ENCODE results near the gene TIGD6. TPM values are rescaled to one million over a fixed set of nuclear protein-coding genes. Genes with fewer than 3 reads are reported as not detected.

TIGD6 gene
- total and polyA plus RNA-seq, 2 experiments from 2014 or later: 3.5 to 11.4 TPM

- Histone ChIP-seq H3K9me3 (ENCODE audit: low read depth) (no peaks in the 10 kb centered on the region), H3K4me1 (ENCODE audit: low read depth) (peaks cover 38% of the 10 kb centered on the region), H3K27ac (peak overlapping the region; percentile 86), H3K4me3 (no peak overlapping the region), H3K36me3 (peaks cover 42% of the 10 kb centered on the region), H3K27me3 (no peaks in the 10 kb centered on the region)
- no peak for TF ChIP-seq CTCF (IDR thresholded peaks at IDR 0.05; ENCODE audit: low read depth, low read length)
- DNase-seq (ENCODE audit: low read depth in 1 of 2, low spot score in 1 of 2): no peak
These were observed 22.7 kb upstream of the TIGD6 start for GRCh38 chr5:150023136-150023535.

GRCh38 chr5:150022681-150023080 is 22.2 kb upstream of the TIGD6 start:
- DNase-seq (ENCODE audit: low read depth in 1 of 2, low spot score in 1 of 2): peak in 1 of 2 donors; percentile 81
- Histone ChIP-seq H3K4me1 (ENCODE audit: low read depth) (peaks cover 38% of the 10 kb centered on the region), H3K27me3 (no peaks in the 10 kb centered on the region), H3K27ac (peak overlapping the region; percentile 92), H3K9me3 (ENCODE audit: low read depth) (no peaks in the 10 kb centered on the region), H3K36me3 (peaks cover 39% of the 10 kb centered on the region), H3K4me3 (no peak overlapping the region)
- TF ChIP-seq CTCF (IDR thresholded peaks at IDR 0.05; ENCODE audit: low read depth, low read length): no peak

GRCh38 chr5:150022158-150022531 is 21.7 kb upstream of the TIGD6 start:
- peak overlapping the region; percentile 92 for H3K27ac ChIP-seq
- H3K36me3 ChIP-seq: peaks cover 34% of the 10 kb centered on the region
- H3K9me3 ChIP-seq (ENCODE audit: low read depth): no peaks in the 10 kb centered on the region
- H3K4me3 ChIP-seq: no peak overlapping the region
- peaks cover 38% of the 10 kb centered on the region for H3K4me1 ChIP-seq (ENCODE audit: low read depth)
- no peaks in the 10 kb centered on the region for H3K27me3 ChIP-seq
- no peak for TF ChIP-seq CTCF (IDR thresholded peaks at IDR 0.05; ENCODE audit: low read depth, low read length)
- peak in 1 of 2 donors; percentile 94 for DNase-seq (ENCODE audit: low read depth in 1 of 2, low spot score in 1 of 2)

- peaks cover 38% of the 10 kb centered on the region for H3K4me1 ChIP-seq (ENCODE audit: low read depth)
- TF ChIP-seq CTCF (IDR thresholded peaks at IDR 0.05; ENCODE audit: low read depth, low read length): no peak
- DNase-seq (ENCODE audit: low read depth in 1 of 2, low spot score in 1 of 2): peak in 1 of 2 donors; percentile 67
- no peaks in the 10 kb centered on the region for H3K27me3 ChIP-seq
- H3K9me3 ChIP-seq (ENCODE audit: low read depth): no peaks in the 10 kb centered on the region
- H3K36me3 ChIP-seq: peaks cover 29% of the 10 kb centered on the region
- no peak overlapping the region for H3K4me3 ChIP-seq
- peak overlapping the region; percentile 92 for H3K27ac ChIP-seq
These were observed 21.2 kb upstream of the TIGD6 start for GRCh38 chr5:150021491-150022157.

GRCh38 chr5:150020249-150020648 is 19.8 kb upstream of the TIGD6 start:
- DNase-seq (ENCODE audit: low read depth in 1 of 2, low spot score in 1 of 2): no peak
- H3K27ac ChIP-seq: no peak overlapping the region
- no peaks in the 10 kb centered on the region for H3K27me3 ChIP-seq
- no peaks in the 10 kb centered on the region for H3K9me3 ChIP-seq (ENCODE audit: low read depth)
- no peak overlapping the region for H3K4me3 ChIP-seq
- H3K4me1 ChIP-seq (ENCODE audit: low read depth): peaks cover 38% of the 10 kb centered on the region
- peaks cover 27% of the 10 kb centered on the region for H3K36me3 ChIP-seq
- TF ChIP-seq CTCF (IDR thresholded peaks at IDR 0.05; ENCODE audit: low read depth, low read length): no peak

All from cardiac muscle cell (in vitro differentiated cells and primary cell).